Measurements from ENCODE around the gene KCNG4. TPM values are rescaled to one million over a fixed set of nuclear protein-coding genes. Genes with fewer than 3 reads are reported as not detected.

The KCNG4 gene
- polyA plus RNA-seq, 1 experiment: not detected

- Histone ChIP-seq H3K9me3 (ENCODE audit: control insufficient read depth, insufficient read depth, low read length) (no peaks in the 10 kb centered on the region; the same call in none of the 2 replicates), H3K27ac (ENCODE audit: low read depth, low read length) (no peak overlapping the region), H3K27me3 (ENCODE audit: control insufficient read depth, insufficient read depth, low read length) (peaks cover 28% of the 10 kb centered on the region), H3K4me3 (ENCODE audit: low read depth, low read length) (no peak overlapping the region)
- ChIA-PET POLR2A (no interaction called here), CTCF (interaction anchor here (1.0 to 1.8 kb wide), 2 partner anchors 37 to 52 kb away, joined by 5 to 9 read pairs; partner anchors contain the start of gene TAF1C)
- no peak for DNase-seq (ENCODE audit: low read depth, low spot score)
- TF ChIP-seq CTCF (IDR thresholded peaks at IDR 0.05; ENCODE audit: low read depth, low read length): no peak
Measured at GRCh38 chr16:84239141-84239769, 557 bp downstream of the KCNG4 start.

- H3K27ac ChIP-seq (ENCODE audit: low read depth, low read length): no peak overlapping the region
- peaks cover 28% of the 10 kb centered on the region for H3K27me3 ChIP-seq (ENCODE audit: control insufficient read depth, insufficient read depth, low read length)
- no peak for TF ChIP-seq CTCF (IDR thresholded peaks at IDR 0.05; ENCODE audit: low read depth, low read length)
- H3K9me3 ChIP-seq (ENCODE audit: control insufficient read depth, insufficient read depth, low read length): no peaks in the 10 kb centered on the region; the same call in 1 of the 2 replicates
- no peak for DNase-seq (ENCODE audit: low read depth, low spot score)
- ChIA-PET CTCF (interaction anchor here (1.0 to 1.8 kb wide), 2 partner anchors 39 to 51 kb away, joined by 5 to 9 read pairs; partner anchors contain the start of gene TAF1C), POLR2A (no interaction called here)
- no peak overlapping the region for H3K4me3 ChIP-seq (ENCODE audit: low read depth, low read length)
Measured at GRCh38 chr16:84237994-84238750, 1.6 kb downstream of the KCNG4 start.

GRCh38 chr16:84236671-84237070 lies 3.1 kb downstream of the KCNG4 start:
- no peak overlapping the region for H3K4me3 ChIP-seq (ENCODE audit: low read depth, low read length)
- H3K9me3 ChIP-seq (ENCODE audit: control insufficient read depth, insufficient read depth, low read length): no peaks in the 10 kb centered on the region; the same call in 1 of the 2 replicates
- no peak overlapping the region for H3K27ac ChIP-seq (ENCODE audit: low read depth, low read length)
- ChIA-PET CTCF (no interaction called here), POLR2A (no interaction called here)
- no peak for DNase-seq (ENCODE audit: low read depth, low spot score)
- no peak for TF ChIP-seq CTCF (IDR thresholded peaks at IDR 0.05; ENCODE audit: low read depth, low read length)
- peaks cover 28% of the 10 kb centered on the region for H3K27me3 ChIP-seq (ENCODE audit: control insufficient read depth, insufficient read depth, low read length)

- POLR2A ChIA-PET: no interaction called here
- CTCF ChIA-PET: interaction anchor here (0.6 kb wide), 2 partner anchors 34 to 43 kb away, joined by 3 to 4 read pairs; no protein-coding TSS in a partner anchor
- Histone ChIP-seq H3K9me3 (ENCODE audit: control insufficient read depth, insufficient read depth, low read length) (no peaks in the 10 kb centered on the region; the same call in 1 of the 2 replicates), H3K4me3 (ENCODE audit: low read depth, low read length) (no peak overlapping the region), H3K27ac (ENCODE audit: low read depth, low read length) (no peak overlapping the region), H3K27me3 (ENCODE audit: control insufficient read depth, insufficient read depth, low read length) (peaks cover 18% of the 10 kb centered on the region)
- no peak for TF ChIP-seq CTCF (IDR thresholded peaks at IDR 0.05; ENCODE audit: low read depth, low read length)
- no peak for DNase-seq (ENCODE audit: low read depth, low spot score)
Measured at GRCh38 chr16:84234321-84235241, 5.2 kb downstream of the KCNG4 start.
